GM19328 (cell line): ENCODE data around the gene TAS2R8.
"Not testable (repeated sequence)": the region's sequence is repeated elsewhere in the genome, so short reads cannot be mapped to it uniquely, and the experiment has no call there.

ENCODE experiments used
- ATAC-seq: cut with Tn5 transposase; IDR thresholded peaks from one replicate; pipeline ENCODE4 v1.9.1; 2021; ENCODE audit warnings: mild to moderate bottlenecking, moderate library complexity; ENCODE audit not compliant: unreplicated experiment

TAS2R8 gene

GRCh38 chr12:10807186-10807585, at the start of gene TAS2R8:
Gene TAS2R8, minus strand, starts transcription at chr12:10807286. Its CDS starts 306 bp downstream, at chr12:10806980.
- ATAC-seq, result no peak

- no peak for ATAC-seq
Observed at GRCh38 chr12:10855807-10856206, 48.7 kb upstream of the TAS2R8 start.

- no peak for ATAC-seq
Observed at GRCh38 chr12:10853776-10854175, 46.7 kb upstream of the TAS2R8 start.

GRCh38 chr12:10851243-10851858, 44.3 kb upstream of the TAS2R8 start:
- ATAC-seq, result no peak

GRCh38 chr12:10849425-10849878, 42.4 kb upstream of the TAS2R8 start, which contains the start of gene PRR4:
Gene PRR4, minus strand, starts transcription at chr12:10849475. Its CDS starts 38 bp downstream, at chr12:10849437.
- ATAC-seq, result no peak

GRCh38 chr12:10847744-10848143, 40.7 kb upstream of the TAS2R8 start:
- no peak for ATAC-seq

- ATAC-seq, result no peak
Observed at GRCh38 chr12:10842862-10843261, 35.8 kb upstream of the TAS2R8 start.

GRCh38 chr12:10838461-10838860, 31.4 kb upstream of the TAS2R8 start:
- ATAC-seq, result no peak

GRCh38 chr12:10829994-10830393, 22.9 kb upstream of the TAS2R8 start:
- ATAC-seq, result no peak

- ATAC-seq, result no peak
Observed at GRCh38 chr12:10826258-10826657, 19.2 kb upstream of the TAS2R8 start, which contains the start of gene TAS2R10. Gene TAS2R10, minus strand, starts transcription at chr12:10826358. Its CDS starts 89 bp downstream, at chr12:10826269.

- no peak for ATAC-seq
Observed at GRCh38 chr12:10824957-10825356, 17.9 kb upstream of the TAS2R8 start.

GRCh38 chr12:10811883-10812536, 4.9 kb upstream of the TAS2R8 start:
- no peak for ATAC-seq

- ATAC-seq, result no peak
Observed at GRCh38 chr12:10810068-10810467, 3.0 kb upstream of the TAS2R8 start, which contains the start of gene TAS2R9. Gene TAS2R9, minus strand, starts transcription at chr12:10810168. Its CDS starts 93 bp downstream, at chr12:10810075.

- ATAC-seq, result no peak
Observed at GRCh38 chr12:10802587-10802986, 4.5 kb downstream of the TAS2R8 start, which contains the start of gene TAS2R7. Gene TAS2R7, minus strand, starts transcription at chr12:10802627. Its CDS starts 57 bp downstream, at chr12:10802570.

GRCh38 chr12:10801741-10802140, 5.3 kb downstream of the TAS2R8 start:
- ATAC-seq, result no peak

- ATAC-seq, result no peak
Observed at GRCh38 chr12:10794222-10794621, 12.9 kb downstream of the TAS2R8 start.

- ATAC-seq, result not testable (repeated sequence)
Observed at GRCh38 chr12:10791769-10792168, 15.3 kb downstream of the TAS2R8 start.

GRCh38 chr12:10783252-10783651, 23.8 kb downstream of the TAS2R8 start:
- no peak for ATAC-seq

GRCh38 chr12:10779103-10779502, 28.0 kb downstream of the TAS2R8 start:
- ATAC-seq, result no peak

- ATAC-seq, result no peak
Observed at GRCh38 chr12:10771132-10771733, 35.9 kb downstream of the TAS2R8 start.

GRCh38 chr12:10759657-10760056, 47.4 kb downstream of the TAS2R8 start:
- no peak for ATAC-seq

GRCh38 chr12:10756194-10756593, 50.9 kb downstream of the TAS2R8 start:
- no peak for ATAC-seq
